ENCODE data around the gene TMEM248. TPM values are rescaled to one million over a fixed set of nuclear protein-coding genes. Genes with fewer than 3 reads are reported as not detected.
"Not testable (repeated sequence)": the region's sequence is repeated elsewhere in the genome, so short reads cannot be mapped to it uniquely, and the experiment has no call there.

TMEM248 gene
- total RNA-seq, 1 experiment from 2014 or later, result 61.1 TPM

- Histone ChIP-seq H3K9me3 (ENCODE audit: low read length) (no peaks in the 10 kb centered on the region), H3K4me2 (ENCODE audit: low read length) (no peak overlapping the region), H3K9ac (ENCODE audit: low read length) (no peak overlapping the region), H2AFZ (ENCODE audit: low read length) (no peak overlapping the region), H3K36me3 (ENCODE audit: low read depth, low read length) (no peaks in the 10 kb centered on the region), H3K4me3 (ENCODE audit: low read length) (no peak overlapping the region), H3K9me2 (replicated peaks; ENCODE audit: low read length) (no peaks in the 10 kb centered on the region), H3K27ac (ENCODE audit: low read length) (no peak overlapping the region), H3K4me1 (ENCODE audit: insufficient read depth, low read length) (no peaks in the 10 kb centered on the region), H3K79me2 (ENCODE audit: low read length) (no peaks in the 10 kb centered on the region), H3F3A (ENCODE audit: low read length, unreplicated experiment) (no peaks in the 10 kb centered on the region), H3K27me3 (ENCODE audit: low read length) (no peaks in the 10 kb centered on the region), H4K20me1 (ENCODE audit: low read length) (no peaks in the 10 kb centered on the region)
- TF ChIP-seq EZH2 (IDR thresholded peaks at IDR 0.05; ENCODE audit: low read length, unreplicated experiment) (no peak), EZH2phosphoT487 (IDR thresholded peaks at IDR 0.05; ENCODE audit: borderline replicate concordance, low read length) (no peak), CTCF (conservative IDR thresholded peaks at IDR 0.05; ENCODE audit: low read depth, low read length) (no peak)
- DNase-seq, result no peak
- ChIA-PET CTCF (no interaction called here), POLR2A (ENCODE audit: unreplicated experiment) (no interaction called here)
- ATAC-seq, result no peak
- BruUV-seq (replicated peaks), result no TSS peak
- intact Hi-C loops (cut with micrococcal nuclease), result no loop called here
Observed at GRCh38 chr7:66877577-66878300, 43.3 kb upstream of the TMEM248 start.

GRCh38 chr7:66878301-66878685 lies 42.7 kb upstream of the TMEM248 start:
- BruUV-seq (replicated peaks); CTCF ChIA-PET; H3K4me3 ChIP-seq (ENCODE audit: low read length); intact Hi-C loops (cut with micrococcal nuclease); H4K20me1 ChIP-seq (ENCODE audit: low read length); H2AFZ ChIP-seq (ENCODE audit: low read length); H3K27ac ChIP-seq (ENCODE audit: low read length); H3K9me2 ChIP-seq (replicated peaks; ENCODE audit: low read length); POLR2A ChIA-PET (ENCODE audit: unreplicated experiment); H3F3A ChIP-seq (ENCODE audit: low read length, unreplicated experiment); H3K79me2 ChIP-seq (ENCODE audit: low read length); H3K4me1 ChIP-seq (ENCODE audit: insufficient read depth, low read length); ATAC-seq; H3K27me3 ChIP-seq (ENCODE audit: low read length); H3K4me2 ChIP-seq (ENCODE audit: low read length); H3K9ac ChIP-seq (ENCODE audit: low read length); H3K9me3 ChIP-seq (ENCODE audit: low read length); DNase-seq; H3K36me3 ChIP-seq (ENCODE audit: low read depth, low read length): not testable (repeated sequence)

GRCh38 chr7:66880053-66880452 lies 41.0 kb upstream of the TMEM248 start:
- Histone ChIP-seq H3K36me3 (ENCODE audit: low read depth, low read length) (no peaks in the 10 kb centered on the region), H3K4me2 (ENCODE audit: low read length) (no peak overlapping the region), H3K27ac (ENCODE audit: low read length) (no peak overlapping the region), H3K9me3 (ENCODE audit: low read length) (no peaks in the 10 kb centered on the region), H3K4me3 (ENCODE audit: low read length) (no peak overlapping the region), H3K27me3 (ENCODE audit: low read length) (no peaks in the 10 kb centered on the region), H3K9ac (ENCODE audit: low read length) (no peak overlapping the region), H3K4me1 (ENCODE audit: insufficient read depth, low read length) (peaks cover 10% of the 10 kb centered on the region), H3K9me2 (replicated peaks; ENCODE audit: low read length) (no peaks in the 10 kb centered on the region), H2AFZ (ENCODE audit: low read length) (no peak overlapping the region), H3K79me2 (ENCODE audit: low read length) (no peaks in the 10 kb centered on the region), H4K20me1 (ENCODE audit: low read length) (no peaks in the 10 kb centered on the region), H3F3A (ENCODE audit: low read length, unreplicated experiment) (no peaks in the 10 kb centered on the region)
- ChIA-PET CTCF (no interaction called here), POLR2A (ENCODE audit: unreplicated experiment) (no interaction called here)
- no TSS peak for BruUV-seq (replicated peaks)
- no peak for DNase-seq
- TF ChIP-seq EZH2phosphoT487 (IDR thresholded peaks at IDR 0.05; ENCODE audit: borderline replicate concordance, low read length) (no peak), EZH2 (IDR thresholded peaks at IDR 0.05; ENCODE audit: low read length, unreplicated experiment) (no peak), CTCF (conservative IDR thresholded peaks at IDR 0.05; ENCODE audit: low read depth, low read length) (no peak)
- no peak for ATAC-seq
- intact Hi-C loops (cut with micrococcal nuclease), result no loop called here

GRCh38 chr7:66880577-66880976 lies 40.4 kb upstream of the TMEM248 start:
- H3K4me1 ChIP-seq (ENCODE audit: insufficient read depth, low read length); H3K4me3 ChIP-seq (ENCODE audit: low read length); POLR2A ChIA-PET (ENCODE audit: unreplicated experiment); H3F3A ChIP-seq (ENCODE audit: low read length, unreplicated experiment); DNase-seq; H4K20me1 ChIP-seq (ENCODE audit: low read length); H2AFZ ChIP-seq (ENCODE audit: low read length); BruUV-seq (replicated peaks); H3K9ac ChIP-seq (ENCODE audit: low read length); H3K9me2 ChIP-seq (replicated peaks; ENCODE audit: low read length); H3K27me3 ChIP-seq (ENCODE audit: low read length); H3K36me3 ChIP-seq (ENCODE audit: low read depth, low read length); intact Hi-C loops (cut with micrococcal nuclease); H3K79me2 ChIP-seq (ENCODE audit: low read length); ATAC-seq; H3K4me2 ChIP-seq (ENCODE audit: low read length); H3K9me3 ChIP-seq (ENCODE audit: low read length); H3K27ac ChIP-seq (ENCODE audit: low read length); CTCF ChIA-PET: not testable (repeated sequence)
